NOMO-1 treated with dmso at 0.1 percent for 144 hours (cell line): Measurements from ENCODE around the gene SEPTIN10.

Experiments used
- DNase-seq: peaks from one replicate; lab custom pipeline; 2025; ENCODE audit not compliant: unreplicated experiment; lab: John Stamatoyannopoulos, UW

Gene SEPTIN10

GRCh38 chr2:109501461-109501860, 112.3 kb downstream of the SEPTIN10 start:
- no peak for DNase-seq

GRCh38 chr2:109500910-109501309, 112.9 kb downstream of the SEPTIN10 start:
- no peak for DNase-seq

GRCh38 chr2:109499566-109499965, 114.2 kb downstream of the SEPTIN10 start:
- no peak for DNase-seq

GRCh38 chr2:109498906-109499305, 114.9 kb downstream of the SEPTIN10 start:
- no peak for DNase-seq

- no peak for DNase-seq
Measured at GRCh38 chr2:109497911-109498870, 115.6 kb downstream of the SEPTIN10 start.

GRCh38 chr2:109497463-109497862, 116.3 kb downstream of the SEPTIN10 start:
- no peak for DNase-seq

- no peak for DNase-seq
Measured at GRCh38 chr2:109494351-109494750, 119.4 kb downstream of the SEPTIN10 start.

GRCh38 chr2:109493176-109493935, 120.4 kb downstream of the SEPTIN10 start:
- no peak for DNase-seq
